ENCODE measurements around the gene LRFN2.

DNA sequence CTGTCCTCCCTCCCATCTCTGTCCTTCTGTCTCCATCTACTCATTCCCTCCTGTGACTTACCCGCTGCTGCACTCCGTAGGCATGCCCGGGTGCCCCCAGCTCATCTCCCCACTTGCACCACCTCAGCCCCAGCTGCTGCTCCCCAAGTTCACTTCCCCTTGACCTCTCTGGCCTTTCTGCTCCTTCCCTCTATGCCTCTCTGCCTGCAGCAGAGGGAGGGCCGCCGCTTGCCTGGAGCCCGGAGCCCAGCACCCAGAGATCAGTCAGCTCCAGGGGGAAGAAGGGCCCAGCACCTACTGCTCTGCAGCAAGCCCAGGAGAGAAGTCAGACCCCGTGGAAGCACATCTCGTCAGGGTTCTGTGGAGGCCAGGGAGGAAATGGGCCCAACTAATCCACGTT lies 97.4 kb downstream of the LRFN2 start:
- TF ChIP-seq, protein P1, sequence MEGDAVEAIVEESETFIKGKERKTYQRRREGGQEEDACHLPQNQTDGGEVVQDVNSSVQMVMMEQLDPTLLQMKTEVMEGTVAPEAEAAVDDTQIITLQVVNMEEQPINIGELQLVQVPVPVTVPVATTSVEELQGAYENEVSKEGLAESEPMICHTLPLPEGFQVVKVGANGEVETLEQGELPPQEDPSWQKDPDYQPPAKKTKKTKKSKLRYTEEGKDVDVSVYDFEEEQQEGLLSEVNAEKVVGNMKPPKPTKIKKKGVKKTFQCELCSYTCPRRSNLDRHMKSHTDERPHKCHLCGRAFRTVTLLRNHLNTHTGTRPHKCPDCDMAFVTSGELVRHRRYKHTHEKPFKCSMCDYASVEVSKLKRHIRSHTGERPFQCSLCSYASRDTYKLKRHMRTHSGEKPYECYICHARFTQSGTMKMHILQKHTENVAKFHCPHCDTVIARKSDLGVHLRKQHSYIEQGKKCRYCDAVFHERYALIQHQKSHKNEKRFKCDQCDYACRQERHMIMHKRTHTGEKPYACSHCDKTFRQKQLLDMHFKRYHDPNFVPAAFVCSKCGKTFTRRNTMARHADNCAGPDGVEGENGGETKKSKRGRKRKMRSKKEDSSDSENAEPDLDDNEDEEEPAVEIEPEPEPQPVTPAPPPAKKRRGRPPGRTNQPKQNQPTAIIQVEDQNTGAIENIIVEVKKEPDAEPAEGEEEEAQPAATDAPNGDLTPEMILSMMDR (conservative IDR thresholded peaks at IDR 0.05; ENCODE audit: low read depth, low read length) = no peak
- no peak for TF ChIP-seq EZH2 (IDR thresholded peaks at IDR 0.05; ENCODE audit: low read length, unreplicated experiment)
